Measurements from ENCODE around the gene COL25A1. TPM values are rescaled to one million over a fixed set of nuclear protein-coding genes. Genes with fewer than 3 reads are reported as not detected.

The COL25A1 gene
- total and polyA plus RNA-seq, 2 donors (not counting 3 experiments of a cell fraction or from before 2014, with no cell fraction given): 0.21 to 3.5 TPM

- TF ChIP-seq GATA2 (IDR thresholded peaks at IDR 0.05; ENCODE audit: insufficient read depth, insufficient read length, low read depth, low read length) (no peak), POLR2A (IDR thresholded peaks at IDR 0.05; ENCODE audit: low read depth, low read length) (no peak), CTCF (IDR thresholded peaks at IDR 0.05; ENCODE audit: extremely low read depth in 1 of 2, insufficient read depth in 1 of 2, low read depth in 1 of 2, low read length in 2 of 2) (no peak), MYC (IDR thresholded peaks at IDR 0.05; ENCODE audit: low read depth, low read length) (no peak), POLR2AphosphoS5 (IDR thresholded peaks at IDR 0.05; ENCODE audit: insufficient read depth, low read depth, low read length) (no peak), FOS (IDR thresholded peaks at IDR 0.05; ENCODE audit: borderline replicate concordance, insufficient read depth, low read length) (no peak), MAX (IDR thresholded peaks at IDR 0.05; ENCODE audit: insufficient read depth, insufficient read length) (no peak), EZH2 (IDR thresholded peaks at IDR 0.05; ENCODE audit: borderline replicate concordance, low read depth, low read length, severe bottlenecking) (no peak), JUN (IDR thresholded peaks at IDR 0.05; ENCODE audit: borderline replicate concordance, insufficient read depth, insufficient read length, low read depth) (no peak)
- H3K27me3 ChIP-seq (ENCODE audit: control insufficient read depth in 2 of 2, insufficient read depth in 2 of 2, low read length in 2 of 2): peaks cover 0 to 2% of the 10 kb centered on the region in 2 experiments
- DNase-seq (ENCODE audit: low read depth, low spot score) (no peak), FAIRE-seq (no peak)
- H3K9ac ChIP-seq (replicated peaks; ENCODE audit: extremely low read depth, insufficient read depth, low read length): no peak overlapping the region
- H3K4me2 ChIP-seq (ENCODE audit: insufficient read depth, low read length): no peak overlapping the region
- H3K36me3 ChIP-seq (ENCODE audit: control insufficient read depth in 2 of 2, extremely low read depth in 1 of 2, insufficient read depth in 2 of 2, low read length in 2 of 2): no peaks in the 10 kb centered on the region
- no peaks in the 10 kb centered on the region for H3K4me1 ChIP-seq (ENCODE audit: control insufficient read depth, extremely low read depth, insufficient read depth, low read length)
- H3K9me3 ChIP-seq (replicated peaks; ENCODE audit: control insufficient read depth, insufficient read depth, low read length): no peaks in the 10 kb centered on the region
- no peaks in the 10 kb centered on the region for H3K9me1 ChIP-seq (replicated peaks; ENCODE audit: control insufficient read depth, extremely low read depth, insufficient read depth, low read length)
- H3K27ac ChIP-seq (ENCODE audit: insufficient read depth, low read depth, low read length): no peak overlapping the region
- intact Hi-C loops (cut with micrococcal nuclease): no loop called here
- no TSS peak for BruUV-seq (replicated peaks)
- H4K20me1 ChIP-seq (replicated peaks; ENCODE audit: control insufficient read depth, extremely low read depth, insufficient read depth, low read length): no peaks in the 10 kb centered on the region
- POLR2A ChIA-PET: no interaction called here
- CTCF ChIA-PET: no interaction called here
- H3K79me2 ChIP-seq (ENCODE audit: control insufficient read depth, insufficient read depth, low read length): no peaks in the 10 kb centered on the region
- no peak overlapping the region for H3K4me3 ChIP-seq (replicated peaks in 1 of 3; ENCODE audit: insufficient read depth in 1 of 3, low read depth in 1 of 3, low read length in 3 of 3)
- H2AFZ ChIP-seq (ENCODE audit: low read depth, low read length): no peak overlapping the region
- dilution Hi-C loops (cut with MboI; ENCODE audit: extremely low pct_ligation_motif_present, low sequenced_read_pairs): no loop called here
These were observed 488.1 kb downstream of the COL25A1 start for GRCh38 chr4:108814326-108814725.
